ENCODE measurements around the gene NKIRAS2.
A peak's percentile ranks its signal among the peaks of the same experiment; 100 is the strongest.
"Not testable (repeated sequence)": the region's sequence is repeated elsewhere in the genome, so short reads cannot be mapped to it uniquely, and the experiment has no call there.

NKIRAS2 gene

GRCh38 chr17:42018339-42018738 lies 1.6 kb upstream of the NKIRAS2 start:
- no peaks in the 10 kb centered on the region for H3K9me3 ChIP-seq (ENCODE audit: control insufficient read depth, insufficient read depth, low read length)
- peaks cover 40% of the 10 kb centered on the region for H3K36me3 ChIP-seq (ENCODE audit: control insufficient read depth, low read length)
- peaks cover 35% of the 10 kb centered on the region for H3K4me1 ChIP-seq (ENCODE audit: control insufficient read depth, low read length)
- H3K9me2 ChIP-seq (replicated peaks; ENCODE audit: control insufficient read depth, low read length), result no peaks in the 10 kb centered on the region
- peaks cover 69% of the 10 kb centered on the region for H3K79me2 ChIP-seq (ENCODE audit: control insufficient read depth, low read length)
- H3K27me3 ChIP-seq (ENCODE audit: control insufficient read depth, low read length), result no peaks in the 10 kb centered on the region
- 0 out of 2 replicates have a peak, but pooled peaks cover 2% of the 10 kb centered on the region for H3F3A ChIP-seq (ENCODE audit: control insufficient read depth, insufficient read depth)
- H3K4me2 ChIP-seq (ENCODE audit: low read length), result peak overlapping the region; percentile 96
- H3K4me3 ChIP-seq (ENCODE audit: low read length), result peak overlapping the region; percentile 93
- TF ChIP-seq EZH2phosphoT487 (IDR thresholded peaks at IDR 0.05; ENCODE audit: borderline replicate concordance, low read length) (no peak), CTCF (IDR thresholded peaks at IDR 0.05; ENCODE audit: low read depth, low read length, poor library complexity, severe bottlenecking) (peak; percentile 4)
- no peaks in the 10 kb centered on the region for H4K20me1 ChIP-seq (ENCODE audit: control insufficient read depth, insufficient read depth, low read depth, low read length)
- no peak overlapping the region for H3K27ac ChIP-seq (ENCODE audit: low read depth, low read length)

DNA sequence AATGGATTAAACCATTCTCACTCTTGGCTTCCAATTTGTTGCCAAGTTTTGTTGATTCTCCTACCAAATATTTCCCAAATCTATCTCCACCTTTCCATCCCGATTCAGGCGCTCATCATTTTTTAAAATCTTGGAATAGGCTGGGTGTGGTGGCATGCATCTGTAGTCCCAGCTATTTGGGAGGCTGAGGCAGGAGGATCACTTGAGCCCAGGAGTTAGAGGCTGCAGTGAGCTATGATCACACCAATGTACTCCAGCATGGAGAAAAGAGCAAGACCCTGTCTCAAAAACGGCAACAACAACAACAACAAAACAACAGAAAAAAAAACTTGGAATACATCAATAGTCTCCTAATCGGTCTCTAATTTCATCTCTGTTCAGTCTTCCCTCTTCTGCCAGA lies 902 bp upstream of the NKIRAS2 start:
- Histone ChIP-seq H3K27me3 (ENCODE audit: control insufficient read depth, low read length) (no peaks in the 10 kb centered on the region), H3K79me2 (ENCODE audit: control insufficient read depth, low read length) (peaks cover 62% of the 10 kb centered on the region), H3K4me2 (ENCODE audit: low read length) (no peak overlapping the region), H3K9me2 (replicated peaks; ENCODE audit: control insufficient read depth, low read length) (no peaks in the 10 kb centered on the region), H3K36me3 (ENCODE audit: control insufficient read depth, low read length) (peaks cover 44% of the 10 kb centered on the region), H3K4me1 (ENCODE audit: control insufficient read depth, low read length) (peaks cover 35% of the 10 kb centered on the region), H3F3A (ENCODE audit: control insufficient read depth, insufficient read depth) (0 out of 2 replicates have a peak, but pooled peaks cover 2% of the 10 kb centered on the region), H3K27ac (ENCODE audit: low read depth, low read length) (no peak overlapping the region), H4K20me1 (ENCODE audit: control insufficient read depth, insufficient read depth, low read depth, low read length) (no peaks in the 10 kb centered on the region), H3K4me3 (ENCODE audit: low read length) (no peak overlapping the region), H3K9me3 (ENCODE audit: control insufficient read depth, insufficient read depth, low read length) (no peaks in the 10 kb centered on the region)
- TF ChIP-seq CTCF (IDR thresholded peaks at IDR 0.05; ENCODE audit: low read depth, low read length, poor library complexity, severe bottlenecking) (no peak), EZH2phosphoT487 (IDR thresholded peaks at IDR 0.05; ENCODE audit: borderline replicate concordance, low read length) (no peak)

- H3F3A ChIP-seq (ENCODE audit: control insufficient read depth, insufficient read depth), result not testable (repeated sequence)
Measured at GRCh38 chr17:42020845-42021244, 955 bp downstream of the NKIRAS2 start.

DNA sequence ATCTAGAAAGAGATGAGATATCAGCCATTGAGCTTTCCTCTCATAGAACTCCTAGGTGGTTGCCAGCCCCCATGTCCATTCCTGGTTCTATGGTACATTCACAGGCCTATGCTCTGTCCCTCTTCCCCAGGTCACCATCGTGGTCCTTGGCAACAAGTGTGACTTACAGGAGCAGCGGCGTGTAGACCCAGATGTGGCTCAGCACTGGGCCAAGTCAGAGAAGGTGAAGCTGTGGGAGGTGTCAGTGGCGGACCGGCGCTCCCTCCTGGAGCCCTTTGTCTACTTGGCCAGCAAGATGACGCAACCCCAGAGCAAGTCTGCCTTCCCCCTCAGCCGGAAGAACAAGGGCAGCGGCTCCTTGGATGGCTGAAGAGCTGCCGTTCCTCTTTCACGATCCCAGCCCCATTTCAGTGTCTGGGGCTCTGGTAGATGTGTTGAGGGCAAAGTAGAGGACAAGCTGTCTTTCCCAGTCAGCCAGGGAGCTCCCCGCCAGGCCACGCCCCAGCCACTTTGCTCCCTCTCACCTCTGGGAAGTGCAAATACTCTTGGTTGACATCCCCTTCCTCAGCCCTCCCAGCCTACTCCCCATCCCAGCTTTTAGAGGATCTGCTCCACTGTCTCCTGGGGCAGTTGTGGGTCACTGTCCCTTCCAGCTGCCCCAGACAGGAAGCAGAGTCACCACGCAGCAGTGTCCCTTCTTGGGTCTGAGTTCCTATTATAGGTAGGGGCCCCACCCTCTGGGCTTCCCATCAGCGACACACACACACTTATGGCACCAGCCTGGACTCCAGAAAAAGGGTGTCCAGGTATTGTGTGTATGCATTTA lies 3.8 kb downstream of the NKIRAS2 start:
- Histone ChIP-seq H3K9me2 (replicated peaks; ENCODE audit: control insufficient read depth, low read length) (no peaks in the 10 kb centered on the region), H3K4me2 (ENCODE audit: low read length) (no peak overlapping the region), H3K4me3 (ENCODE audit: low read length) (no peak overlapping the region), H3K27ac (ENCODE audit: low read depth, low read length) (no peak overlapping the region), H3K79me2 (ENCODE audit: control insufficient read depth, low read length) (peaks cover 18% of the 10 kb centered on the region), H3K4me1 (ENCODE audit: control insufficient read depth, low read length) (peaks cover 21% of the 10 kb centered on the region), H3K36me3 (ENCODE audit: control insufficient read depth, low read length) (peaks cover 36% of the 10 kb centered on the region), H3K9me3 (ENCODE audit: control insufficient read depth, insufficient read depth, low read length) (no peaks in the 10 kb centered on the region), H3F3A (ENCODE audit: control insufficient read depth, insufficient read depth) (0 out of 2 replicates have a peak, but pooled peaks cover 6% of the 10 kb centered on the region), H3K27me3 (ENCODE audit: control insufficient read depth, low read length) (no peaks in the 10 kb centered on the region), H4K20me1 (ENCODE audit: control insufficient read depth, insufficient read depth, low read depth, low read length) (no peaks in the 10 kb centered on the region)
- TF ChIP-seq CTCF (IDR thresholded peaks at IDR 0.05; ENCODE audit: low read depth, low read length, poor library complexity, severe bottlenecking) (no peak), EZH2phosphoT487 (IDR thresholded peaks at IDR 0.05; ENCODE audit: borderline replicate concordance, low read length) (no peak)

More at GRCh38 chr17:42020845-42021244, 955 bp downstream of the NKIRAS2 start:
- Histone ChIP-seq H3K36me3 (ENCODE audit: control insufficient read depth, low read length) (peaks cover 49% of the 10 kb centered on the region), H3K4me1 (ENCODE audit: control insufficient read depth, low read length) (peaks cover 33% of the 10 kb centered on the region), H3K79me2 (ENCODE audit: control insufficient read depth, low read length) (peaks cover 43% of the 10 kb centered on the region), H3K4me2 (ENCODE audit: low read length) (peak overlapping the region; percentile 84), H3K4me3 (ENCODE audit: low read length) (peak overlapping the region; percentile 91)
- not testable (repeated sequence) for H3K27ac ChIP-seq (ENCODE audit: low read depth, low read length); H4K20me1 ChIP-seq (ENCODE audit: control insufficient read depth, insufficient read depth, low read depth, low read length); H3K27me3 ChIP-seq (ENCODE audit: control insufficient read depth, low read length); H3K9me3 ChIP-seq (ENCODE audit: control insufficient read depth, insufficient read depth, low read length); H3K9me2 ChIP-seq (replicated peaks; ENCODE audit: control insufficient read depth, low read length)
